ENCODE measurements around the gene CCDC188.

Gene CCDC188

GRCh38 chr22:20147237-20147988 lies 3.4 kb downstream of the CCDC188 start:
- no peak for DNase-seq

DNA sequence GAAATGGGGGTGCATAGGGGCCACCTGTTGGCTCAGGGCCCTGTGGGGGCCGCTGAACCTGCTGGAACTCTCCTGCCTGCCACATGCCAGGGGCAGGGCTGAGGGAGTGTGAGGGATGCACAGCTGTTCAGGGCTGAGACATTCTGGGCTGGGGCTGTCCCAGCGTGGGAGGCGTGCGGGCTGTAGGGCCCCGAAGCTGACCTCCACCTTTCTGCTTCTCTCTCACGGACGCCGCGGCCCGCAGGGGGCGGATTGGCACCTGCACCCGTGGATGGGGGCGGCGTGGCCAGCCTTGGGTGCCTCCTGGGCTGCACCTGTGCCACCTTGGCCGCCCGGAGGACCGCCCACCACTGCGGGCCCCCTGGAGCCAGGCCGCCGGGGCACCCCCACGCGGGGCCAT lies 4.1 kb downstream of the CCDC188 start:
- no peak for DNase-seq

DNA sequence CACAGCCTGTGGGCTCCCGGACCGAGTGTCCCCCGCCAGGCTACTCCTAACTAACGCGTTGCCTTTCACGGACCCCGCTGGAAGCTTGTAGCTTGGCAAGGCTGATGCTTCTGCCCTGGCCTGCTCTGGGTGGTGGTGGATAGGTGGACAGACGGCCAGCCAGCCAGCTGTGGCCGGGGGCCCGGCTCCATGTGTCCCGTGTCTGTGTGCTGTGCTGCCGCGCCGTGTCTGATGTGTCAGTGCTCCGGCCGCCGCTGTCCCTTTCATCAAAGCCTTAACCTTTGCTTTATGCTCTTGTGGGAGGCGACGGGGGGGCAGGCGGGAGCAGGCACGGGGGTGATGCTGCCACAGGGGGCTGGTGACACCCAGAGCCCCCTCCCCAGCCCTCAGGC lies 5.0 kb downstream of the CCDC188 start:
- DNase-seq: no peak

- DNase-seq: no peak
Observed at GRCh38 chr22:20145206-20145831, 5.5 kb downstream of the CCDC188 start.

- no peak for DNase-seq
Observed at GRCh38 chr22:20143883-20144665, 6.8 kb downstream of the CCDC188 start.

GRCh38 chr22:20142711-20143621 lies 7.9 kb downstream of the CCDC188 start:
- DNase-seq: no peak

DNA sequence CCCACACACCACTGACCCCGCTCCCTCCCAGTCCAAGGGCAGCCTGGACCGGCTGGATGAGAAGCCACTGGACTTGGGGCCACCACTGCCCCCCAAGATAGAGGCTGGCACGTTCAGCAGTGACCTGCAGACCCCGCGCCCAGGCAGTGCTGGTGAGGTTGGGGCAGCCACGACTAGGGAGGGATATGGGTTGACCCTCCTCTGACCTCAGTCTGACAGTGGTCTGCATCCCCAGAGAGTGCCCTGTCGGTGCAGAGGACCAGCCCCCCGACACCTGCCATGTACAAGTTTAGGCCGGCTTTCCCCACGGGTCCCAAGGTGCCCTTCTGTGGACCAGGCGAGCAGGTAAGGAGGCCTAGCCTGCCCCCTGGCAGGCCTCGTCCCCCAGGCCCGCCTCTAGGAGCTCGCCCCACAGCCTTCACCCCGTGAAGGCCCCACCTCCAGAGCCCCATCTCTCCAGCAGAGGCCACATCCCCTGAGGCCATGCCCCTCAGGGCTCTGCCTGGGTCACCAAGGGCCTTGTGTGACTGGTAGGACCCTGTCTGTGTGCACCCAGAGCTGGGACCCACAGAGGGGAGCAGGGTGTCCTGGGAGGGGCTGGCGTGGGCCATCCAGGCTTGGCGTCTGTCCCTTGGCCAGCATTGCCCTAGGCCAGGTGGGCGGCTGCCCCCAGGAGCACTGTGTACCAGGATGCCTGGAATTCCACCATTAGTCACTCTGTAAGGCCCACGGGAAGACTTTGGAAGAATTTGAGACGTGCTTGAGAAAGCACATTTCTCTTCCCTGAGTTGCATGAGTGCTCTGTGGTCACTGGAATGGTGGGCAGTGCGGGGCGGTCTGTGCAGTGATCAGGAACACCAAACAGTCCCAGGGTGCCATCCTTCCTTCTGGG lies 9.4 kb downstream of the CCDC188 start:
- DNase-seq: no peak

GRCh38 chr22:20140521-20140964 lies 10.3 kb downstream of the CCDC188 start:
- DNase-seq: no peak

GRCh38 chr22:20140107-20140445 lies 10.8 kb downstream of the CCDC188 start:
- DNase-seq: no peak

- DNase-seq: no peak
Observed at GRCh38 chr22:20139391-20140106, 11.3 kb downstream of the CCDC188 start.

- no peak for DNase-seq
Observed at GRCh38 chr22:20138868-20139267, 12.0 kb downstream of the CCDC188 start.

DNA sequence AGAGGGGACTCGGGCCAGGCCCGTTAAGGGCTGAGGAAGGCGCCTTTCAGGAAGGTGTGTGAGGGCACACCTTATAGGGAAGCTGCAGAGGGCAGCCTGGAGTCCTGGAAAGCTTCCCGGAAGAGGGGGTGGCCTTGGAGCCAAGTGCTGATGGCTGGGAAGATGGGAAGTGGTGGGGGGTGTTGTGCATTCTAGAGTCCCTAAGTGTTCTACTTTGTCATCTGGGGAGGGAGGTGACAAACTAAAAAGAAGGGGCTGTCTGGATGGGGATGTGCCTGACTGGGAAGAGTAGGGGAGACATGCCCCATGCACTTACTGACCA lies 12.5 kb downstream of the CCDC188 start:
- no peak for DNase-seq

- no peak for DNase-seq
Observed at GRCh38 chr22:20137671-20138416, 13.0 kb downstream of the CCDC188 start.

DNA sequence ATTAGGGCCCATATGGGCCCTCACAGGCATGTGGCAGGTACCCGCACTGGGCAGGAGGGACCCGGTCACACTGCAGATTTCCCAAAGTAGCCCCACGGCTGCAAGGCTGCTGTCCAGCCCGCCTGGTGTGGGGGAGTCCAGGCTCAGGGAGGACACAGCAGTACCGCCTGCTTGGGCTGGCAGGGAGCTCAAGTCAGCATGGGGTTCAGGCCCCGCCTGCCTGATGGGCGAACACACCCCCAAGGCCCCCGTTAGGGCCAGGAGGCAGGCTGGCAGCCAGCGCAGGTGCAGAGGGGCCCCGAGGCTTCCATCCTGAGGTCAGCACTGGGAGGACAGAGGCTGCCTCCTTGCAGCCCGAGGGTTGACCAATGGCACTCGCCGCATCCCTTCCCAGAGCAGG lies 13.7 kb downstream of the CCDC188 start:
- DNase-seq: no peak

- no peak for DNase-seq
Observed at GRCh38 chr22:20136603-20136873, 14.3 kb downstream of the CCDC188 start.

DNA sequence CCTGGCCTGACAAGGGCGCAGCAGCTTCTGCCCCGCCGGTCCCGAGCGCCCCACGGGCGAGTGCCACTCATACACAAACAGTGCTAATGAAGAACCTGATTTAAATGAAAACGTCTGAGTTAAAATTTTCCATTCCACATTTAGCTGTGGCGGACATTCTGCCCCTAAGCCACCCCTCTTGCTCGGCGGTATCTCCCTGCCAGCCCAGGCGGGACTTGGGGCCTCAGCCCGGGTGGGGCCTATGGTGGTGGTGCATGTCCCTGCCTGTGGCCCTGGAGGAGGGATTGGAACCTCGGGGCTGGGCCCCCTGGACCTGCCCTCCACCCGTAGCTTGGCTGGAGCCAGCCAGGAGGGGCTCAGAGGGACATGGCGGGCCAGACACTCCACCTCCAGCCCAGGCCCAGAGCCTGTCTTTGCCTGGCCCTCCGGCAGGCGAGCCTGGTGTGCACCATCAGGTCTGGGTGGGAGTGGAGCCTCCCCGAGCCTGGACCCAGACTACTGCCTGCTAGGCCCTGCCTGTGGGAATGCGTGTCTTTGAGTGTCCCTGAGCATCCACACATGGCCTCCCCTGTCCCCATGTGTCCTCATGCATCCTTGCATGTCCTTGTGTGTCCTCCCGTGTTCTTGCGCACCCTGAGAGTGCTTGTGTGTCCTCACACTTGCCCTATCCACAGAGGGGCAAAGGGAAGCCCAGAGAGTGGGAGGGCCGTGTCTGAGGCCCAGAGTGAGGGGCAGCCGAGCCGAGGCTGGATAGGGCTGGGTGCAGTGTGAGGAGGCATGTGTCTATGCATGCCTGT lies 14.9 kb downstream of the CCDC188 start:
- DNase-seq: no peak

DNA sequence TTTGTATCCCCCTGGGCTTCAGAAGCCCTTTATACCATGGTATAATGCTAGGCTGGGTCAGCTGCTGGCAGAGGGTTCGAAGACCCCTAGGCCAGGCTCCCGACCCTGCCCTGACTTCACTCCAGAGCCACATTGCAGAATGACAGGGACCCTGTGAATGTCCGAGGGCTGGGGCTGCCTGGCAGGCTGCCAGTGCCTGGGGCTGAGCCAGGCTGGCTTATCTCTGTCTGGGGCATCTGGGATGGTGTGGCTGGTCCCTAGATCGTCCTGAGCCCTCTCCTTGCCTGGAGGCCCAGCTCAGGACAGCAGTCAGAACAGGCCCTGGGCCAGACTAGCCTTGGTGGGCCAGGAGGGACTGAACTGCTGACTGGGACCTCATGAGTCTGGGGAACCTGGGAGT lies 15.6 kb downstream of the CCDC188 start:
- DNase-seq: no peak

DNA sequence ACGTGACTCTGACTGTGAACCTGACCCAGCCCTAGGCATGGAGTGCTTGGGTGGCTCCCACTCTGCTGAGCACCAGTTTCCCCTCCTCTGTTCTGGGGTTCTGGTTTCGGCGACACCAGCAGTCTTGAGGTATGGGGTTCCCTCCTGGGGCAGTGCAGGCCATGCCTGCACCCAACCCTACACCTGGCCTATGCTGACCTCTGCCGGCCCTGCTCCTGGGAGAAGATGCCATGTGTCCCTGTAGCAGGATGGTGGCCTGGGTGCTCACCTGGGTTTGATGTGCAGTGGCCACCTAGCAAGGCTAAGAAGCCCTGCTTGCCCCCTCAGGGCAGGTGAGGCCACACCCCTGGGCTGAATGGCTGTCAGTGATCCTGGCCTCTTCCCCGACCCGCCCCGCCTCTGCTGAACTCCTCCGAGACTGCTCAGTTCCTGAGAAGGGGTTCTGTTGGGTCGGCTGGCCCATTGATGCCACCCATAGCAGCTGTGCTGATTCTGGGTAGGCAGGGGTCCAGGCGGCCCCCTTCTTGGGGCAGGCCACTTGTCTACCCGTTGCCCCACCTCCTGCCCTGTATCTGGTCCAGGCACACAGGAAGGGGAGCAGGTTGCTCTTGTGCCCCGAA lies 16.8 kb downstream of the CCDC188 start:
- DNase-seq: no peak

DNA sequence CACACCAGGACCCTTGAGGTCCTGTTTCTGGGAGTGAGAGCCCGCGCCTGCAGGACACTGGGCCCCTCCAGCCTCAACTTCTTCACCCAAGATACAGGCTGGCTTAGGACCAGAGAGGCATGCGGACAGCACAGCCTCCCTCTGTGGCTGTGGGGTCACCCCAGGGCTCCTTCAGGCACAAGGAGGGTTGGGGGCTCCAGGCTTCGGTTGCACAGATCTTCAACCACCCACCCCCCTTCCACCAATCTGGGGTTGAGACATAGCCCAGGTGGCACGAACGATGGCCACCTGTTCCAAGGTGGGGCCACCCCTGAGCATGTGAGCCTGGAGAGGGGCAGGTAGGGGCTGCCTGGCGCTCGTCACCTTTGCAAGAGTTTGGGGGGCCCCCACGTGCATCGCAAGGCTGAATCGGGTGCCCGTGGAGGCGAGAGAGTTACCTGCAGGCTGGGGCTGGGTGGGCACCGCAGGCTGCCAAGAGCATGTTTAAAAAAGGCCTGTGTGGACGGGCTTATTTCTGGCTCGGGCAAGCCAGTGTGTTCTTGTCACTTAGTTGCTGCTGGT lies 18.1 kb downstream of the CCDC188 start:
- DNase-seq: no peak
